Measurements from ENCODE around the gene FBXL14. TPM values are rescaled to one million over a fixed set of nuclear protein-coding genes. Genes with fewer than 3 reads are reported as not detected.
A peak's percentile ranks its signal among the peaks of the same experiment; 100 is the strongest.

The FBXL14 gene
- polyA plus RNA-seq, 1 donor from 2014 or later, result 15.1 TPM

DNA sequence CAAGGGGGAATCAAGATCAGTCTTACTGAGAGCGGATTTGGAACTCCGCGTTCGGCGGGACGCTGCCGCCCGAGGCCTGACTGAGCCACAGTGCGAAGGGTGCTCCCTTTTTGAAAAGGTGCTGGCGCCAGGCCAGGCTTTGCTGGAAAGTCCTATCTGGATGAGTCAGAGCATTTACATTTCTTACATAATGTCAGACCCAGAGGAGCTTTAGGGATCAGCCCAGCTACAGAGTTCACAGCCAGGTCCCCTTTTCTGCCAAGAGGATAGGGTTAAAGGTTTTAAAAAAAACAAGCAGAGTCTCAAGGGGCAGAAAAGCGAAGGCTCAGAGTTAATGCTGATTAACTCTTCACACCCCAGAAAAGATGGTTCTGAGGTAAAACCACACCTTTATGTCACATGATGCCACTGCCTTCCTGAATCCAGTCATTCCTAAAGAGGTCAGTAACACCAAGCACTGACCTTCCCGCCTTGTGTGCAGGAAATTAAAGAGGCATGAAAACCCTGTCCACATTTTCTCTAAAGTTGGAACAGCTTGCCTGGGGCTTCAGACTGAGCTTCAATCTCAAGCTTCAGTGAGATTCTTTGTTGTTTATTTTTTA is 11.7 kb upstream of the FBXL14 start:
- Histone ChIP-seq H4K20me1 (ENCODE audit: insufficient read depth) (no peaks in the 10 kb centered on the region), H3K79me2 (replicated peaks; ENCODE audit: insufficient read depth, low read length) (peaks cover 41% of the 10 kb centered on the region), H3K27me3 (ENCODE audit: insufficient read depth, low read depth, low read length) (no peaks in the 10 kb centered on the region), H3K9me2 (ENCODE audit: insufficient read depth, low read length) (no peaks in the 10 kb centered on the region), H3K4me2 (ENCODE audit: low read length) (peak overlapping the region; percentile 32), H2AFZ (ENCODE audit: low read depth, low read length) (no peak overlapping the region), H3K9me3 (ENCODE audit: low read length) (no peaks in the 10 kb centered on the region), H3K4me3 (ENCODE audit: low read length) (peak overlapping the region; percentile 62), H3K27ac (ENCODE audit: low read length) (no peak overlapping the region), H3K9ac (ENCODE audit: low read length) (peak overlapping the region; percentile 32), H3F3A (ENCODE audit: insufficient read depth, low read length, poor library complexity, severe bottlenecking) (peaks cover 2% of the 10 kb centered on the region), H3K36me3 (ENCODE audit: insufficient read depth, low read length) (no peaks in the 10 kb centered on the region)
- TF ChIP-seq, protein P1, sequence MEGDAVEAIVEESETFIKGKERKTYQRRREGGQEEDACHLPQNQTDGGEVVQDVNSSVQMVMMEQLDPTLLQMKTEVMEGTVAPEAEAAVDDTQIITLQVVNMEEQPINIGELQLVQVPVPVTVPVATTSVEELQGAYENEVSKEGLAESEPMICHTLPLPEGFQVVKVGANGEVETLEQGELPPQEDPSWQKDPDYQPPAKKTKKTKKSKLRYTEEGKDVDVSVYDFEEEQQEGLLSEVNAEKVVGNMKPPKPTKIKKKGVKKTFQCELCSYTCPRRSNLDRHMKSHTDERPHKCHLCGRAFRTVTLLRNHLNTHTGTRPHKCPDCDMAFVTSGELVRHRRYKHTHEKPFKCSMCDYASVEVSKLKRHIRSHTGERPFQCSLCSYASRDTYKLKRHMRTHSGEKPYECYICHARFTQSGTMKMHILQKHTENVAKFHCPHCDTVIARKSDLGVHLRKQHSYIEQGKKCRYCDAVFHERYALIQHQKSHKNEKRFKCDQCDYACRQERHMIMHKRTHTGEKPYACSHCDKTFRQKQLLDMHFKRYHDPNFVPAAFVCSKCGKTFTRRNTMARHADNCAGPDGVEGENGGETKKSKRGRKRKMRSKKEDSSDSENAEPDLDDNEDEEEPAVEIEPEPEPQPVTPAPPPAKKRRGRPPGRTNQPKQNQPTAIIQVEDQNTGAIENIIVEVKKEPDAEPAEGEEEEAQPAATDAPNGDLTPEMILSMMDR (IDR thresholded peaks at IDR 0.05; ENCODE audit: poor library complexity, severe bottlenecking), result no peak
- TF ChIP-seq, protein P2, sequence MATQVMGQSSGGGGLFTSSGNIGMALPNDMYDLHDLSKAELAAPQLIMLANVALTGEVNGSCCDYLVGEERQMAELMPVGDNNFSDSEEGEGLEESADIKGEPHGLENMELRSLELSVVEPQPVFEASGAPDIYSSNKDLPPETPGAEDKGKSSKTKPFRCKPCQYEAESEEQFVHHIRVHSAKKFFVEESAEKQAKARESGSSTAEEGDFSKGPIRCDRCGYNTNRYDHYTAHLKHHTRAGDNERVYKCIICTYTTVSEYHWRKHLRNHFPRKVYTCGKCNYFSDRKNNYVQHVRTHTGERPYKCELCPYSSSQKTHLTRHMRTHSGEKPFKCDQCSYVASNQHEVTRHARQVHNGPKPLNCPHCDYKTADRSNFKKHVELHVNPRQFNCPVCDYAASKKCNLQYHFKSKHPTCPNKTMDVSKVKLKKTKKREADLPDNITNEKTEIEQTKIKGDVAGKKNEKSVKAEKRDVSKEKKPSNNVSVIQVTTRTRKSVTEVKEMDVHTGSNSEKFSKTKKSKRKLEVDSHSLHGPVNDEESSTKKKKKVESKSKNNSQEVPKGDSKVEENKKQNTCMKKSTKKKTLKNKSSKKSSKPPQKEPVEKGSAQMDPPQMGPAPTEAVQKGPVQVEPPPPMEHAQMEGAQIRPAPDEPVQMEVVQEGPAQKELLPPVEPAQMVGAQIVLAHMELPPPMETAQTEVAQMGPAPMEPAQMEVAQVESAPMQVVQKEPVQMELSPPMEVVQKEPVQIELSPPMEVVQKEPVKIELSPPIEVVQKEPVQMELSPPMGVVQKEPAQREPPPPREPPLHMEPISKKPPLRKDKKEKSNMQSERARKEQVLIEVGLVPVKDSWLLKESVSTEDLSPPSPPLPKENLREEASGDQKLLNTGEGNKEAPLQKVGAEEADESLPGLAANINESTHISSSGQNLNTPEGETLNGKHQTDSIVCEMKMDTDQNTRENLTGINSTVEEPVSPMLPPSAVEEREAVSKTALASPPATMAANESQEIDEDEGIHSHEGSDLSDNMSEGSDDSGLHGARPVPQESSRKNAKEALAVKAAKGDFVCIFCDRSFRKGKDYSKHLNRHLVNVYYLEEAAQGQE (IDR thresholded peaks at IDR 0.05; ENCODE audit: borderline replicate concordance), result no peak
- TF ChIP-seq TAF1 (IDR thresholded peaks at IDR 0.05; ENCODE audit: low read depth) (no peak), SMC3 (conservative IDR thresholded peaks at IDR 0.05; ENCODE audit: poor library complexity) (no peak), MXI1 (conservative IDR thresholded peaks at IDR 0.05; ENCODE audit: poor library complexity, severe bottlenecking) (no peak), EZH2 (IDR thresholded peaks at IDR 0.05; ENCODE audit: borderline replicate concordance, insufficient read depth, low read length, poor library complexity, severe bottlenecking) (no peak), EP300 (conservative IDR thresholded peaks at IDR 0.05; ENCODE audit: poor library complexity, severe bottlenecking) (no peak), RAD21 (conservative IDR thresholded peaks at IDR 0.05) (no peak), POLR2AphosphoS5 (IDR thresholded peaks at IDR 0.05) (no peak)

DNA sequence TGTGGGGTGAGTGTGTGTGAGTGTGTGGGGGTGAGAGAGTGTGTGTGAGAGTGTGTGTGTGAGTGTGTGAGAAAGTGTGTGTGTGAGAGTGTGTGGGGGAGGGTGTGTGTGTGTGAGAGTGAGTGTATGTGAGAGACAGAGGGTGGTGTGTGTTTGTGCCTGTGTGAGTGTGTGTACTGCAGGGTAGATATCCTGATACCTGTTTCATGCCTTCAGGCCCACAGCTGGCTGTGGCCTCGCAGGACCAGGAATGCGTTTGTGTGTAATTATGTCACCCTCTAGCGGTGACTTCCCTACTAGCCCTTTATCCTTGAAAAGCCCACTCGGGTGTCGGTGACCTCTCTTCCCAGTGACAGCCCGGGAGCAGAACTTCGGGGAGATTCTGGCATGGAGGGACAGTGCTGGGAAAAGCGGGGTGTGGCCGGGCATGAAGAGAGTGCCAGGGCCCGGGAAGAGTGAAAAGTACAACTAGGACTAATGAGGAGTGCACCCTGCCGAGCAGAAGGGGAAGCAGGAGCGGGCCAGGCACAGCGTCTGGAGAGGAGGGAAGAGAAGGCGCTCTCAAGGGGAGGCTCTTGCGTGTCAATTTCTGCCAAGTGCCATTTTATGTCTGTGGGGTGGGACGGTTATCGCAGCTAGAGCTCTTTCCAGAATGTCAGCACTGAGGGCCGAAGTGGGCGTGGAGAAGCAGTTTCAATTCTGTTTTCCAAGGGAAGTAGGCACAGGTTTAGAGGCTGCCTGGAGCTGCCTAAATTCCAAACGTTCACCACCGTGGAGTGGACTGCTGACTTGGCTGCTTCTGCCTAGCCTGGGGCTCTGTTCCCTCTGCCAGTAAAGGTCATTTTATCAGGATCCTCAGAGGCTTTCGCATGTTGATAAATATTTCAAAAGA is 11.0 kb upstream of the FBXL14 start:
- no peaks in the 10 kb centered on the region for H3K9me3 ChIP-seq (ENCODE audit: low read length)
- peak overlapping the region; percentile 32 for H3K9ac ChIP-seq (ENCODE audit: low read length)
- H3K4me3 ChIP-seq (ENCODE audit: low read length), result peak overlapping the region; percentile 62
- H3F3A ChIP-seq (ENCODE audit: insufficient read depth, low read length, poor library complexity, severe bottlenecking), result peaks cover 2% of the 10 kb centered on the region
- H3K36me3 ChIP-seq (ENCODE audit: insufficient read depth, low read length), result no peaks in the 10 kb centered on the region
- H3K27ac ChIP-seq (ENCODE audit: low read length), result no peak overlapping the region
- H3K4me2 ChIP-seq (ENCODE audit: low read length), result peak overlapping the region; percentile 32
- H4K20me1 ChIP-seq (ENCODE audit: insufficient read depth), result no peaks in the 10 kb centered on the region
- TF ChIP-seq MXI1 (conservative IDR thresholded peaks at IDR 0.05; ENCODE audit: poor library complexity, severe bottlenecking) (peak; percentile 40), POLR2AphosphoS5 (IDR thresholded peaks at IDR 0.05) (no peak), EP300 (conservative IDR thresholded peaks at IDR 0.05; ENCODE audit: poor library complexity, severe bottlenecking) (peak; percentile 22), EZH2 (IDR thresholded peaks at IDR 0.05; ENCODE audit: borderline replicate concordance, insufficient read depth, low read length, poor library complexity, severe bottlenecking) (no peak), TAF1 (IDR thresholded peaks at IDR 0.05; ENCODE audit: low read depth) (no peak), SMC3 (conservative IDR thresholded peaks at IDR 0.05; ENCODE audit: poor library complexity) (peak; percentile 86), RAD21 (conservative IDR thresholded peaks at IDR 0.05) (peak; percentile 89)
- TF ChIP-seq, protein P1 (IDR thresholded peaks at IDR 0.05; ENCODE audit: poor library complexity, severe bottlenecking), result peak; percentile 94
- TF ChIP-seq, protein P2 (IDR thresholded peaks at IDR 0.05; ENCODE audit: borderline replicate concordance), result no peak
- peaks cover 44% of the 10 kb centered on the region for H3K79me2 ChIP-seq (replicated peaks; ENCODE audit: insufficient read depth, low read length)
- H2AFZ ChIP-seq (ENCODE audit: low read depth, low read length), result no peak overlapping the region
- H3K9me2 ChIP-seq (ENCODE audit: insufficient read depth, low read length), result no peaks in the 10 kb centered on the region
- H3K27me3 ChIP-seq (ENCODE audit: insufficient read depth, low read depth, low read length), result no peaks in the 10 kb centered on the region
